Measurements from ENCODE around the gene SLF2. TPM values are rescaled to one million over a fixed set of nuclear protein-coding genes. Genes with fewer than 3 reads are reported as not detected.

SLF2 gene
- total RNA-seq, 2 donors from 2014 or later = 14.6 to 41.6 TPM

GRCh38 chr10:100980311-100980710 is 67.5 kb downstream of the SLF2 start:
- Histone ChIP-seq H3K27me3 (replicated peaks; ENCODE audit: insufficient read depth) (no peaks in the 10 kb centered on the region), H3K36me3 (peaks cover 6% of the 10 kb centered on the region), H3K9me3 (no peaks in the 10 kb centered on the region), H3K4me1 (ENCODE audit: control insufficient read depth in 1 of 2, low read depth in 2 of 2) (no peaks in the 10 kb centered on the region), H3K4me3 (no peak overlapping the region), H3K27ac (no peak overlapping the region)
- TF ChIP-seq CTCF (IDR thresholded peaks at IDR 0.05) = no peak
- DNase-seq (ENCODE audit: low spot score) (no peak), ATAC-seq (ENCODE audit: insufficient number of reproducible peaks, low FRiP score, low read depth) (no peak)

- no peaks in the 10 kb centered on the region for H3K9me3 ChIP-seq
- no peak overlapping the region for H3K4me3 ChIP-seq
- H3K27me3 ChIP-seq (replicated peaks; ENCODE audit: insufficient read depth) = no peaks in the 10 kb centered on the region
- DNase-seq (ENCODE audit: low spot score) (no peak), ATAC-seq (ENCODE audit: insufficient number of reproducible peaks, low FRiP score, low read depth) (no peak)
- H3K27ac ChIP-seq = no peak overlapping the region
- peaks cover 6% of the 10 kb centered on the region for H3K36me3 ChIP-seq
- H3K4me1 ChIP-seq (ENCODE audit: control insufficient read depth in 1 of 2, low read depth in 2 of 2) = peaks cover 0 to 1% of the 10 kb centered on the region in 2 donors
- TF ChIP-seq CTCF (IDR thresholded peaks at IDR 0.05) = no peak
Measured at GRCh38 chr10:100980711-100981110, 67.9 kb downstream of the SLF2 start.

- Histone ChIP-seq H3K27ac (no peak overlapping the region), H3K27me3 (replicated peaks; ENCODE audit: insufficient read depth) (no peaks in the 10 kb centered on the region), H3K9me3 (no peaks in the 10 kb centered on the region), H3K4me1 (ENCODE audit: control insufficient read depth in 1 of 2, low read depth in 2 of 2) (peaks cover 2 to 7% of the 10 kb centered on the region in 2 donors), H3K36me3 (peaks cover 6% of the 10 kb centered on the region), H3K4me3 (no peak overlapping the region)
- TF ChIP-seq CTCF (IDR thresholded peaks at IDR 0.05) = no peak
- no peak for DNase-seq (ENCODE audit: low spot score)
- ATAC-seq (ENCODE audit: insufficient number of reproducible peaks, low FRiP score, low read depth) = no peak
Measured at GRCh38 chr10:100981178-100981772, 68.5 kb downstream of the SLF2 start.

- DNase-seq (ENCODE audit: low spot score) = no peak
- peaks cover 6% of the 10 kb centered on the region for H3K36me3 ChIP-seq
- peaks cover 13 to 20% of the 10 kb centered on the region in 2 donors for H3K4me1 ChIP-seq (ENCODE audit: control insufficient read depth in 1 of 2, low read depth in 2 of 2)
- ATAC-seq (ENCODE audit: insufficient number of reproducible peaks, low FRiP score, low read depth) = no peak
- H3K27ac ChIP-seq = no peak overlapping the region
- no peak for TF ChIP-seq CTCF (IDR thresholded peaks at IDR 0.05)
- H3K9me3 ChIP-seq = no peaks in the 10 kb centered on the region
- H3K4me3 ChIP-seq = no peak overlapping the region
- H3K27me3 ChIP-seq (replicated peaks; ENCODE audit: insufficient read depth) = no peaks in the 10 kb centered on the region
Measured at GRCh38 chr10:100982916-100983830, 70.4 kb downstream of the SLF2 start.

- H3K9me3 ChIP-seq = no peaks in the 10 kb centered on the region
- peaks cover 17 to 24% of the 10 kb centered on the region in 2 donors for H3K4me1 ChIP-seq (ENCODE audit: control insufficient read depth in 1 of 2, low read depth in 2 of 2)
- ATAC-seq (ENCODE audit: insufficient number of reproducible peaks, low FRiP score, low read depth) (no peak), DNase-seq (ENCODE audit: low spot score) (no peak)
- H3K4me3 ChIP-seq = no peak overlapping the region
- peaks cover 6% of the 10 kb centered on the region for H3K36me3 ChIP-seq
- no peak for TF ChIP-seq CTCF (IDR thresholded peaks at IDR 0.05)
- H3K27ac ChIP-seq = no peak overlapping the region
- no peaks in the 10 kb centered on the region for H3K27me3 ChIP-seq (replicated peaks; ENCODE audit: insufficient read depth)
Measured at GRCh38 chr10:100983868-100984671, 71.3 kb downstream of the SLF2 start.
